Stimulated activated CD4-positive, alpha-beta T cell treated with anti-CD3 and anti-CD28 coated beads, TNF-alpha, amount 100 ng/mL, for 1 hour (primary cell): ENCODE measurements around the gene TTC28.

Experiments used
- DNase-seq, 3 donors: peaks; one replicate each; pipeline ENCODE4 v3.0.0-alpha.2; 2020; ENCODE audit warnings: low read depth in 3 of 3, low spot score in 1 of 3

TTC28 gene

GRCh38 chr22:28029201-28029948 is 650.3 kb downstream of the TTC28 start:
- no peak for DNase-seq

- DNase-seq = no peak
Measured at GRCh38 chr22:28027453-28028448, 651.9 kb downstream of the TTC28 start.

GRCh38 chr22:28025866-28026575 is 653.6 kb downstream of the TTC28 start:
- no peak for DNase-seq

GRCh38 chr22:28025333-28025732 is 654.3 kb downstream of the TTC28 start:
- no peak for DNase-seq

GRCh38 chr22:28024422-28024888 is 655.2 kb downstream of the TTC28 start:
- no peak for DNase-seq

- DNase-seq = no peak
Measured at GRCh38 chr22:28023774-28024173, 655.9 kb downstream of the TTC28 start.

- no peak for DNase-seq
Measured at GRCh38 chr22:28023036-28023435, 656.6 kb downstream of the TTC28 start.

GRCh38 chr22:28021998-28022660 is 657.5 kb downstream of the TTC28 start:
- DNase-seq = no peak

GRCh38 chr22:28021116-28021997 is 658.3 kb downstream of the TTC28 start:
- DNase-seq = no peak

GRCh38 chr22:28019881-28020861 is 659.5 kb downstream of the TTC28 start:
- DNase-seq = peak; percentile 9 to 54 (median 37)

- DNase-seq = no peak
Measured at GRCh38 chr22:28019360-28019759, 660.3 kb downstream of the TTC28 start.

GRCh38 chr22:28018461-28018927 is 661.1 kb downstream of the TTC28 start:
- no peak for DNase-seq

GRCh38 chr22:28017859-28018258 is 661.8 kb downstream of the TTC28 start:
- no peak for DNase-seq

GRCh38 chr22:28017558-28017820 is 662.2 kb downstream of the TTC28 start:
- DNase-seq = no peak

- DNase-seq = no peak
Measured at GRCh38 chr22:28016781-28017557, 662.7 kb downstream of the TTC28 start.

- no peak for DNase-seq
Measured at GRCh38 chr22:28015676-28016601, 663.7 kb downstream of the TTC28 start.

- no peak for DNase-seq
Measured at GRCh38 chr22:28015046-28015425, 664.6 kb downstream of the TTC28 start.
